A549 (cell line): Measurements from ENCODE around the gene HHIPL2.

Experiments used
- BHLHE40 ChIP-seq: IDR thresholded peaks from 2 replicates; pipeline ENCODE4 v1.6.1; 2012; ENCODE audit warnings: low read depth, low read length, inconsistent platforms
- CBX8 ChIP-seq: fragments of 200-600 bp; sonication (generic); IDR thresholded peaks from 2 replicates; pipeline ENCODE4 v1.6.1; 2016
- CTCF ChIP-seq: fragments of >200 bp; sonication (Bioruptor Twin); formaldehyde crosslinking; IDR thresholded peaks from 3 replicates; pipeline ENCODE4 v1.5.1; 2016
- ESRRA ChIP-seq: fragments of 150-350 bp; IDR thresholded peaks from 2 replicates; pipeline ENCODE4 v1.6.1; 2014; ENCODE audit warnings: mild to moderate bottlenecking, low read length, borderline replicate concordance
- MAFK ChIP-seq: fragments of 450-650 bp; IDR thresholded peaks from 2 replicates; pipeline ENCODE4 v1.6.1; 2014; ENCODE audit not compliant: partially characterized antibody
- POLR2A ChIP-seq: IDR thresholded peaks from 2 replicates; pipeline ENCODE4 v1.6.1; 2012; ENCODE audit warnings: mild to moderate bottlenecking, low read length
- RCOR1 ChIP-seq: fragments of 150-350 bp; IDR thresholded peaks from 2 replicates; pipeline ENCODE4 v1.6.1; 2014; ENCODE audit warnings: antibody characterized with exemption, low read length, low read depth
- TF ChIP-seq, protein P1 (sequence below): IDR thresholded peaks from 2 replicates; pipeline ENCODE4 v1.6.1; 2012
- TF ChIP-seq, protein P2 (sequence below): IDR thresholded peaks from 2 replicates; pipeline ENCODE4 v1.6.1; 2012

GRCh38 chr1:222546548-222547259 lies 1.2 kb downstream of the HHIPL2 start:
- TF ChIP-seq CTCF (no peak), POLR2A (no peak), BHLHE40 (no peak), MAFK (peak; percentile 70), ESRRA (no peak), RCOR1 (no peak), CBX8 (no peak)
- TF ChIP-seq, protein P1, sequence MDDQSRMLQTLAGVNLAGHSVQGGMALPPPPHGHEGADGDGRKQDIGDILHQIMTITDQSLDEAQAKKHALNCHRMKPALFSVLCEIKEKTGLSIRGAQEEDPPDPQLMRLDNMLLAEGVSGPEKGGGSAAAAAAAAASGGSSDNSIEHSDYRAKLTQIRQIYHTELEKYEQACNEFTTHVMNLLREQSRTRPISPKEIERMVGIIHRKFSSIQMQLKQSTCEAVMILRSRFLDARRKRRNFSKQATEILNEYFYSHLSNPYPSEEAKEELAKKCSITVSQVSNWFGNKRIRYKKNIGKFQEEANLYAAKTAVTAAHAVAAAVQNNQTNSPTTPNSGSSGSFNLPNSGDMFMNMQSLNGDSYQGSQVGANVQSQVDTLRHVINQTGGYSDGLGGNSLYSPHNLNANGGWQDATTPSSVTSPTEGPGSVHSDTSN: no peak
- TF ChIP-seq, protein P2, sequence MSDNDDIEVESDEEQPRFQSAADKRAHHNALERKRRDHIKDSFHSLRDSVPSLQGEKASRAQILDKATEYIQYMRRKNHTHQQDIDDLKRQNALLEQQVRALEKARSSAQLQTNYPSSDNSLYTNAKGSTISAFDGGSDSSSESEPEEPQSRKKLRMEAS: peak; percentile 52
